AG08396 (cell line): Measurements from ENCODE around the gene LRRC17.

Experiments
- DNase-seq: peaks from one replicate; pipeline ENCODE4 v3.0.0; 2012; ENCODE audit warnings: low spot score, mixed read lengths

LRRC17 gene, protein sequence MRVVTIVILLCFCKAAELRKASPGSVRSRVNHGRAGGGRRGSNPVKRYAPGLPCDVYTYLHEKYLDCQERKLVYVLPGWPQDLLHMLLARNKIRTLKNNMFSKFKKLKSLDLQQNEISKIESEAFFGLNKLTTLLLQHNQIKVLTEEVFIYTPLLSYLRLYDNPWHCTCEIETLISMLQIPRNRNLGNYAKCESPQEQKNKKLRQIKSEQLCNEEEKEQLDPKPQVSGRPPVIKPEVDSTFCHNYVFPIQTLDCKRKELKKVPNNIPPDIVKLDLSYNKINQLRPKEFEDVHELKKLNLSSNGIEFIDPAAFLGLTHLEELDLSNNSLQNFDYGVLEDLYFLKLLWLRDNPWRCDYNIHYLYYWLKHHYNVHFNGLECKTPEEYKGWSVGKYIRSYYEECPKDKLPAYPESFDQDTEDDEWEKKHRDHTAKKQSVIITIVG

DNA sequence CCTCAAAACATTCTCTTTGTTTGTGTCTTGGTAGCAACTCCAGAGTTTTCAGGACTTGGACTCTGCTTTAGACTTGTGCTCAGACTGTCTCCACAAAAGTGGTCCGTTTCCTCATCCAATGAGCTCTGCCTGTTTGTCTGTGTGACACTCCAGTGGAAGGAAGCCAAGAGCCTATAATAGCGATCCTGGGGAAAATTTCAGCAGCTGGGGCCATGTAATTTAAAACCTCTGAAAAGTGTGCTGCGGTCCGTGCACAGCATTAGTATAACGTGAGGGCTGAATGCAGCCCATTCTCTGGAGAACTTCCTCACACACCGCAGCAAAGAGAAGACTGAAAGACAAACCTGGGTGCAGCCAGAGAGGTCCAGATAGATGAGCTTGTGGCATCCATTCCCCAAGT, at the start of gene LRRC17:
Gene LRRC17 (plus strand): TSS at position 259 of the 400 bp plus-strand sequence. CDS start 20,914 bp downstream, outside the sequence.
- DNase-seq: peak; percentile 52

DNA sequence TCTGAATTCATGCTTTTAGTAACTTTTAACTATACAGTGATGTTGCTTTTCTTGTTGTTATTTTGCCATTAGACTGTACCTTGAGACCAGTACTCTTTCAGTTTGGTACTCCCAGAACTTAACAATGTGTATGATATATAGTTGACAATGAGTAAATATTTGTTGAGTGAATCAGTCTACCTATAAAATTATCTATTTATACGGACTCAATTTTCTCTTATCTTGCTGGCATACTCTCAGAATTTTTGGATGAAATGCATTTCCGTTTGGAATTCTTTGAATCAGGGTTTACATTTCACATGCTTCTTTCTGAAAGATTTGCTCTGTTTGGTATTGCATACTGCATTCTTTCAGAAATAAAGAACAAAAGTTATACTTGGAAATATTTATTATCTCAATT, 47.8 kb upstream of the LRRC17 start:
- no peak for DNase-seq

DNA sequence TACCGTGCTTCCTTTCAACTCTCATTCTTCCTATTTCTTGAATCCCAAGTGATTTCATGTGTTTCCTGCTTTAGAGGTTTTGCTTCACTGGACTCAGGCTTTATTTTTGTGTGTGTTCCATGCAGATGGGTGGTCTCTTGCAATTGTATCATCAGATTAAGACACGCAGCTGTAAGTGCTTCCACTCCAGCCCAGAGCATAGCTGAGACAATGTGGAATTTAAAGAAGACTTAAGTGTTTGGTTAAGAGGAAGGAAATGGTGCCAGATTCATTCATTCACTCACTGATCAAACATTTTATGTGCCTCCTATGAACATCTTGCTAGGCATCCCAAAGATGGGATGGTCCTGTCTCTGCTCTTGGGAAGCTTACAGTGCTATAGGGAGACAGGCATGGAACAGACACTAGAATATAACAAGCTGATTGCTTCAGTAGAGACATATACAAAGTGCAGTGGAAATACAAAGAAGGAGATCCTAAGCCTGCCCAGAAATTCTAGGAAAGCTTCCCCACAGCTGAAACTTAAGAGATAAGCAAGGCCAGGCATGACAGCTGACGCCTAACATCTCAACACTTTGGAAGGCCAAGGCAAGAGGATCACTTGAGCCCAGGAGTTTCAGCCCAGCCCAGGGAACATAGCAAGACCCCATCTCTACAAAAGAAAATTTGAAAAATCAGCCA, 46.1 kb upstream of the LRRC17 start:
- DNase-seq: no peak

DNA sequence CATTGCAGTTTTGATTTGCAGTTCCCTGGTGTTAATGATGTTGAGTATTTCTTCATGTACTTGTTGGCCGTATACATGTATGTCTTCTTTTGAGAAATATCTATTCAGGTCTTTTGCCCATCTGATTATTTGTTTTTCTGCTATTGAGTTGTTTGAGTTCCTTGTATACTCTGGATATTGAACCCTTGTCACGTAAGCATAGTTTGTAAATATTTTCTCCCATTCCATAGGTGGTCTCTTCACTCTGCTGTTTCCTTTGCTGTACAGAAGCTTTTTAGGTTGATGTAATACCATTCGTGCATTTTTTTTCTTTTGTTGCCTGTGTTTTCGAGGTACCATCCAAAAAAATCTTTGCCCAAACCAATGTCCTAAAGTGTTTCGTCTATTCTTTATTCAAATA, 43.6 kb upstream of the LRRC17 start:
- no peak for DNase-seq

DNA sequence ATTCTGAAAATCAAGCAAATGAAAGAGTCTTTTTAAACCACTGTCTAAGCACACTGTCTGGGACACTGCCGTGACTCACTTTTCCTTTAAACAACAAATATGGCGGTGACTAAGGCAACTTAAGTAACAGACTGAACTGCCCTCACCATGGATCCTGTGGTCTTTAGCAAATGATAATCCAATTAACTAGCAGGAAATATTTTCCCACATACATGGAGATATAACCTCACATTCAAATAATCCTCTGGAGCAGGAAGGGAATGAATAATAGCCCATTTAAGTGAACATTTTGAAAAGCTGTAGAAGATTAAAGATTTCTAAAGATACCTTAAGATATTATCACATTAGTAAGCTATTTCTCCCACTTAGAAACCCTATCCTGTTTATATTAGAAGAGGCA, 40.3 kb upstream of the LRRC17 start:
- peak; percentile 53 for DNase-seq

DNA sequence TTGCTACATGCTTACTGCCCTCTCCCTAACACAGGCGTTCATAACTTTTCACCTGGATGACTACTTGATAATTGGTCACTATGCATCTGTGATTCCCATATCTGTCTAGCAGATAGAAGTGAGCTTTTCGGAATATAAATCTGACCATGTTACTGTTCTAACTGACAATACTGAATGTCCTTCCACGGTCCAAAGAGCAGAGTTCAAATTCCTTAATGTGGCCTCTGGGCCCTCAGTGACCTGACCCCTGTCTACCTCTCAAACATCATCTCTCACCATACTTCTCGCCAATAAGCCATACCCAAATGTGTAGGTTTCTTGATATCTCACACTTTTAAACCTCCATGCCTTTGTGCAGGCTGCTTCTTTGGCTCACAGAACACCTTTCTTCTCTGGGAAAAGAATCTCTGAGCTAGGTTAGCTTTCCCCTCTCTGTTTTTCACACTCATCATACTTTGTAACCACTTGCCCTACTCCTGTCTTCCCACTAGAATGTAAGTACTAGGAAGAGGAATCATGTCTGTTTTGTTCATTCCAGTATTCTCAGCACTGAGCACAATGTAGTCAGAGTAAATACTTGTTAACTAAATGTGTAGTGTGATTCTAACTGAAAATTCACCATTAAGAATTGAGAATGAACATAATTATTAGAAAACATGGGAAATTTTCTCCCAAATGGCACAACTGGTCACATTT, 39.2 kb upstream of the LRRC17 start:
- no peak for DNase-seq

DNA sequence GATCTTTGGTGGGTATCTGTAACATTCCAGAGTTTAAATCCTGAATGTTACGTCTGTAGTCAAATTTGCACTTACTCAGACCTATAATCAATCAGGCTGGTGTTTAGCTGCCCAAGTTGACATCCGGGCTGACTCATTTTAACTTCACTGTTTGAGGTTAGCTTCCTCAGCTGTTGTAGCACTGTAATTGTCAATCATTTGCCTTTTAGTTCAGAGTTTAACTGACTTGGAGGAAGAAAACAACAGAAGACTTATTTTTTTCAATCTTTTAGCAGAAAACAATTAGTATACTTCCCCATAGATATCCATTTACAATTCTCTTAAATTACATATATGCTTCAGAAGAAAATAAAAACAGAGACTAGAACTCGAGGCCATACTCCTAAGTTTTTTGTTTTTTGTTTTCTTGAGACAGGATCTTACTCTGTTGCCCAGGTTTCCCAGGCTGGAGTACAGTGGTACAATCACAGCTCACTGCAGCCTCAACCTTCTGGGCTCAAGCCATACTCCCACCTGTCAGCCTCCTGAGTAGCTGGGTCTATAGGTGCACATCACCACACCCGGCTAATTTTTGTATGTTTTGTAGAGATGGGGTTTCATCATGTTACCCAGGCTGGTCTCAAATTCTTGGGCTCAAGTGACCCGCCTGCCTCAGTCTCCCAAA, 38.5 kb upstream of the LRRC17 start:
- peak; percentile 35 for DNase-seq

DNA sequence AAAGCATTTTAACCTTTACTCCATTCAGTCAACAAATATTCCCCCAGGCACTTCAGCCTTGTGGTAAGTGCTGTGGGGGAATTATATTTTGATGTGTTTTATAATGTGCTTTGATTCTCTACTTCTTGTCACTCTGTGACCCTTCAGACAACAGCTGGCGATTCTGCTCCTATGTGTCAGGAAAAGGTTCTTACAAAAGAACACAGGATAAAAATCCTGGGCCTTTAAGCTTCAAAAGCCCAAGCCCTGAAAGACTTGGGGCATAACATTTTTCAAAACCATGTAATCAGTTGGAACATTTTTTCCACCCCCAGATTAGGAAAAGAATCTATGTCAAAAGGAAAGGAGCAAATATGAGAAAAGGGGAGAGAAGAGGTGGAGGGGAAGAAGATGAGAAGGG, 37.8 kb upstream of the LRRC17 start:
- DNase-seq: no peak

DNA sequence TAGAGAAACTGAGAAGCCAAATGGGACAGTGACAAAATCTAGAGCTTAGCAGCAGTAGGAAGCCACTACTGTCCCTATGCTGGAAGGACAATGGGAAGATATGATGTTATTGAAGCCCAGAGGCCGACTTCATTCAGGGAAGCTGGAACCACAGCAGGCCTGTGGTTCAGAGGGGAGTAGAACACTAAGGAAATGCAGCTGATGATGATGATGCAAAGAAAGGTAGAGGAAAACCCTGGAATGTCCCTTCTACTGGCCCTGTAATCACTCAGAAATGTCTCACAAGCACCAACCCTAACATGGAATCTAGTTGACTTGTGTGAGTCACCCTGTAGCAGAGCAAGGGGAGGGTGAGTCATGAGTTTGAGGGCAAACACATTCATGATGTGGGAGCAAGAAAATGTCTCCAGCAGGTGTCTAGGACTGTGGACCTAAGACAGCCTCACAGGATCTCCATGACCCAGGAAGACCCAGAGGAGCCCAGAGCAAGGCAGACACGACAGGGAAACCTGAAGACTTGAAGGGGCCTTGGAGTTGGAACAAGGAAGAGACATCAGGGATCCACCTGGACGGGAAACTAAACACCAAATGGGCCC, 37.0 kb upstream of the LRRC17 start:
- peak; percentile 85 for DNase-seq

DNA sequence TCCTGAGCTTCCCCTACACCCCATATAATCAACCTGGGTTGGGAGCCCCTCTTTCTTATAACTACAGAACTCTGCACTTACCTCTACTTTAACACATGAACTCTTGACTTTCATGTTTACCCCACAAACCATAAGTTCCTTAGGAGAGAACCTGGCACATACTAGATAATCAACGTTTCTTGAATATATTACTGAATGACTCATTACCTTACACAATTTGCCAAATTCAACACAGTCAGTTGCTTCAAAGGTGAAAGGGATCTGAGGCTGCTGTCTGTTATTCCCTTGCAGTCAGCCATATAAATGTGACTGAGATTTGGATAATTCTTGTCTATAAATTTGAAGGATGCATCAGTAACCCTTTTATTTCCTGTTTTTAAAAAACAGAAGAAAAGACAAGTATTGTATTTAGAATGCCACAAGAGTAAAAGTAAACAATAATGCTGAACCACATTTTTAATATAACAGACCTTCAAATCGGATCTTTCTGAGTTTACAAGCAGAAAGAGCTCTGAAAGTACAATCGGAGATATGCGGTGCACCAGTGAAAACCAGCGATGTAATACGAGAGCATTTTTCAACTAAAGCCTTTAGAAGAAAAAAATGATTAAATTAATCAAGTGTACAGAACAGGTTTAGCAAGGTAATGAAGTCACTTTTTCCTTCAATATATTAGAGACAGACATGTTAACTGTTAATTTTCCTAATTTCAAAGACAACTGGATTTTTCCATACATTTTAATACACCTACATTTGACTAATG, 29.5 kb upstream of the LRRC17 start:
- no peak for DNase-seq

DNA sequence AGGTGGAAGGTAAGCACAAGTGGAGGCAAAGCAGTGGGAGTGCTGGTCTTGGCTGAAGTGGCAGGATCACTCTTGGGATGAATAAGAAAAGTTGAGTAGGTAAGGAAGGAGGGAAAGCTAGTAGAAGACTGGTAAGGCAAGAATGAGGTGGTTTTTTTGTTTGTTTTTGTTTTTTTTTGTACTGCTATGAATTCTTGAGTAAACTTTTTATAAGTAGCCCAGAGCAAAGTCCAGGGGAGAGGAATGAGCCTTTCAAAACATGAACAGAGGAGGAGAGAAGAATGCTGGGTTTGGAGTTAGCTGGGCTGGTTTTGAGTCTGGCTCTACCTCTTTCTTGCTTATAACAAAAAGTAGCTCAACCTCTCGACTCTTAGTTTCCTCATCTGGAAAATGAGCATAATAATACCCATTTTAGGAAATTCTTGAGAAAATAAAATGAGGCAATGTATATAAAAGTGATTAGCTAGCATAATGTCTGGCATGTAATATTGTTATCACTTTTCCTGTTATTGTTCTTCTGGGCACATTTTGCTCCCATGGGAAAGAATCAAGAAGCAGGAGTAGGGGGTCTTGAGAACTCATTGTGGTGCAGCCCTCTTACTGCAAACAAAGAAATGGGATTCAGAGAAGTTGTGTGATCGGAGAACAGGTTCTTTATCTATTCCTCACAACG, 24.1 kb upstream of the LRRC17 start:
- no peak for DNase-seq

DNA sequence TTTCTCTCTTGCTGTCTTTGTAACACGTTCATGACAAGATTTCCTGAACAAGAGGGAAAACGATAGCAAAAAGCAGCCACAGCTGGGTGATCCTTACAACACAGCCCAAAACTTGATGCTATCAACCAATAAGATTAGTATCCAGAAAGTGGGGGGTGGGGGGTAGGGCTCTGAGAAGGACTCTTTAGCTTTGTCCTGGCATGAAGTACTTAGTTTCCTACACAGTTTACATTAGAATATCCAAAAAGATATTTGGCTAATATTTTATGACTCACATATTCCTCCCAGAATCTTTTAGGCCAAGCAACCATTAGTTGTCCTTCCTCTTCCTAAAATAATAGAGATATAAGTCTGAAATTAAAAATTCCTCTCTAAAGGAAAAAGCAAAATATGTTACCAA, 22.9 kb upstream of the LRRC17 start:
- DNase-seq: no peak

DNA sequence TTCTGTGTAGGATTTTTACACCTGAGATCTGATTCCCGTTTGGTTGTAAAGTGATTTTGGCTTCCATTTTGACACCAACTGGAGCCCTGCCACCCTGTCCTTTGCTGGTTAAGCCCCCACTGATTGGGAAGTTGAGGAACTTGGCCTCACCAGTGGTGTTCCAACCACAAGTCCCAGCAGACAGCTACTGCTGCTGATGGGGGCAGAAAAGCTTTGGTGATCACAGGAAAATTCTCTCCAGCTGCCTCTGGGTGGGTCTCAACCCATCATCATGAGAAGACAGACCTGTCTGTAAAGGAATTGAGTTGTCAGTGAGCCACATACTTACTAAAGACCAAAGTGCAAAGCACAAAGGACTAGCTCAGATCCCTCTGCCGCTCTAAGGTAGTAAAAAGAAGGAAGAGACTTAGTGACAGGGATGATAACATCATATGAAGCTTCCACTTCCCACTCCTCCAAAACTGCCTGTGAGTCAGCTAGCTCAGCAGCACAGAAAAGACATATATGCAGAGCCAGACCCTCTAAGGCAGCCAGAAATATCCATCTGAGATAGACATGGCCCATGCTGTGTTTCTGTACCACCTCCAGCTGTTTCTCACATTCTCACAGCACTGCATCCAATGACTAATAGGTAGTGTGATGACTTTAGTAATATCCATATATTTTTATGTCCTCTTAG, 22.4 kb upstream of the LRRC17 start:
- peak; percentile 13 for DNase-seq

DNA sequence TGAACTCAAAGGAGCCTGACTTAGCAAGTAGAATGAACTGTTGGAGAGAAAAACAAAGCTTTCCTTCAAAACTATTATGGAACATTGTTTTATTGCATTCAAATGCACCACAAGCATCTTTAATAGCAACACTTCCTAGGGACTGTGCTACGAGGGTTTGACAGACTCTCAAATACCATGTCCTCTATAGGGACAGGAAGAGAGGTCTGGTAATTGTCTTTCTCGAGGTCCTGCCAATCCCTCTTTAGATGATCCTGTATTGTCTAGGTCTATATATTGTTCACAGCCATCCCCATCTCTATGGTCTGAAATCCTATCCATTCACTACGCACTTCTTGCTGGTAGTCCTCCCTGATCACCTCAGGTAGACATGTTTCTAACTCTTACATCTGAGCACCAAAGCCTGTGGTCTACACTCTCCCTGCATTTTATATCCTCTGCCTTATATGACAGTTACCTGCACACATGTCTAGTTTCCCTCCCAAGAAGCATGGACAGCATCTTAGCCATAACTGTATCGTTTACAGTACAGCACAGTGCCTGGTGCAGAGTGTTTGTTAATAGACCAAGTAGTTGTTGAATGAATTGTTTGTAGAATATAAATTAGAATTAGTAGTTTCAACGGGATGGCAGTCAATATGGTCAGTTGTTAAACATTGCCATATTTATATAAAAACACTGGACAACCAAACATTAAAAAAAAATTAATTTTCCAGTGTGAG, 21.7 kb upstream of the LRRC17 start:
- DNase-seq: no peak

DNA sequence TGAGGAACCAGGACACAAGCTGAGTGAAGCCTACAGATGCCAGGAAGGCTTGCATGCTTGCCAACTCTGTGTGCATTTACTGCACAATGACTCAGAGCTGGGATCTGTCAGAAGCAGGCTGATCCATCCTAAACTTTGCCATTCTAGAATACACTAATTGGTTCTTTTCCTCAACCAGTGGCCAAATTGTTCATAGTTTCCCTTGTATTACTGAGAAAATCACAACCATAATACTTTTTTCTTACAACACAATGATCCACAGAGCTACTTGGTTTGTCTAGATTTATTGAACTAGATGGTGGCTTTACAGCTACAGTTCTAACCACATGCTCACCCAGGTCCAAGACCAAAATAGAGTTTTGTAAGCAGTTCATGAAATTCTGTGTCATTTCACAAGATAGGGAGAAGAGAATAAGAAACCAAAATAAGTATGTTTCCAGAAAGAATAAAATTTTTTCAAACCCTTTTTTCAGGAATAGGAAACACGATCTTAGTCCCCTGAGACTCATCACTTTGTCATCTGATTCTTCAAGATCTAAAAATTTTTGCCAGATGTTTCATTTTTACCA, 21.0 kb upstream of the LRRC17 start:
- DNase-seq: peak; percentile 67

DNA sequence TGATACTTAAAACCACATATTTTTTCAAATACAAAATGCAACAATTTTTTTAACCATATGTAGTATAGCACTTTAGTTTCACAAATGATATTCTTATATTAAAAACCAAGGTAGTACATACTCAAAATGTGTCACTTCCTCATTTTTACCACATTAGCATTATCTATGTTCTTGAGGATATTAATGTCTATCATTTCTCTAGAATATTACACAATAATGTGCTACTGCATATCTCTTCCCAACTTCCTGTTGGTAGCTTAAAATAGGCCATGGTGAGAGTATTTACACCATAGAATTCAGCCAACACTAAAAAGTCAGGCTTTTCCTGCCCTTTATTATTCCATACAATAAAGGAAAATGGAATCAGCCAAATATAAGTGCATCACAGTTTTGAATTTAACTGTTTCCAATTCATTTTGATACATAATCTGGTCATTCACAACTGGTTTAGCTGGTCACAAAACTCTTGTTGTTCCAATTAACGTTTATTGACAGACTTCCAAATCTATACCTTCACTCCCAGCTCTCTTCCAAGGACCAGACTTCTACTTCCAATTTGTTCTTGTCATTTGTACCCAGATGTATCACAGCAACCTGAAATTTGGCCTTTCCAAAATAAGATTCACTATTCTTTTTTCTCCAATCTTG, 20.0 kb upstream of the LRRC17 start:
- no peak for DNase-seq

DNA sequence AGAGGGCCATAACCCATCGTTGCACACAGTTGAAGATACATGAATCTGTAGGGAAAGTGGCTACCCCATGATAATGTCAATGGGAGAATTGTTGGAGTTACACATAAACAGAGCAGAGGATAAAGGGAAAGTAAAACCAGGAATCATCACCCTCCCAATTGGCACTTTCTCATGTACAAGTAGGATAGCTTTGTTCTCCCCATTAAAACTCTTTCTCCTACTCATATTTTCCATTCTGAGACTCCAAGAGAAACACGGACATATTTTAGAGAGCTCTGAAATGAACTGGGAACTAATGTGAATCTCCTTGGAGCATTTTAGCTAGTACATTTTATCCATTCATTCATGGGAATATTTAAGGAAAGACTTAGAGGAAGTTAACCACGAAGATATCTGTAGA, 17.2 kb upstream of the LRRC17 start:
- DNase-seq: no peak

DNA sequence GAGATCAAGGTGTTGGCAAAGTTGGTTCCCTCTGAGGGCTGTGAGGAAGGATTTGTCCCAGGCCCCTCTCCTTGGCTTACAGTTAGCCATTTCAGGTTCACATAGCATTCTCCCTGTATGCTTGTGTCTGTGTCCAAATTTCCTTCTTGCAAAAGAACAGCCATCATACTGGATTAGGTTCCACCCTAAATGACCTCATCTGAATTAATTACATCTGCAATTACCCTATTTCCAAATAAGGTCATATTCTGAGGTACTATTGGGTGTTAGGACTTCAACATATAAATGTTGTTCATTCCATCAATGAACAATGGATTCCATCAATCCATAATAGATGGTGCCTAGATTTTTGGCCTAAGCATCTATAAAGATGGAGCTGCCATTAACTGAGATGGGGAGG, 16.2 kb upstream of the LRRC17 start:
- DNase-seq: no peak
